H9 (cell line): Measurements from ENCODE around the gene SELENOM. TPM values are rescaled to one million over a fixed set of nuclear protein-coding genes. Genes with fewer than 3 reads are reported as not detected.

Experiments
- DNase-seq: peaks from one replicate; pipeline ENCODE4 v3.0.0-alpha.2; 2017
- H2AFZ ChIP-seq: one replicate; pipeline ENCODE4 v1.6.1; 2013; ENCODE audit warnings: mild to moderate bottlenecking, low read length, control low read depth, moderate library complexity
- H2AK5ac ChIP-seq: 2 replicates; pipeline ENCODE4 v1.6.1; 2013; ENCODE audit warnings: low read length, control low read depth, mixed read lengths; ENCODE audit not compliant: insufficient read length
- H2BK120ac ChIP-seq: one replicate; pipeline ENCODE4 v1.6.1; 2013; ENCODE audit warnings: low read depth, mild to moderate bottlenecking, low read length, control low read depth, inconsistent platforms; ENCODE audit not compliant: poor library complexity, severe bottlenecking
- H2BK12ac ChIP-seq: 2 replicates; pipeline ENCODE4 v1.6.1; 2013; ENCODE audit warnings: low read length, control low read depth, mixed read lengths, low read depth; ENCODE audit not compliant: insufficient read length
- H2BK15ac ChIP-seq: 2 replicates; pipeline ENCODE4 v1.6.1; 2013; ENCODE audit warnings: low read depth, low read length, control low read depth
- H2BK20ac ChIP-seq: one replicate; pipeline ENCODE4 v1.6.1; 2013; ENCODE audit warnings: low read depth, mild to moderate bottlenecking, low read length, control low read depth, inconsistent platforms; ENCODE audit not compliant: poor library complexity, severe bottlenecking
- H2BK5ac ChIP-seq: 2 replicates; pipeline ENCODE4 v1.6.1; 2013; ENCODE audit warnings: low read length, control low read depth, mixed read lengths; ENCODE audit not compliant: insufficient read length
- H3K14ac ChIP-seq: 2 replicates; pipeline ENCODE4 v1.6.1; 2013; ENCODE audit warnings: low read length, control low read depth; ENCODE audit not compliant: insufficient read depth
- H3K18ac ChIP-seq: 2 replicates; pipeline ENCODE4 v1.6.1; 2013; ENCODE audit warnings: low read depth, mild to moderate bottlenecking, mixed read lengths, low read length, control low read depth; ENCODE audit not compliant: insufficient read length
- H3K23ac ChIP-seq: 2 replicates; pipeline ENCODE4 v1.6.1; 2013; ENCODE audit warnings: low read length, control low read depth, mixed read lengths, low read depth; ENCODE audit not compliant: insufficient read length
- H3K23me2 ChIP-seq: 2 replicates; pipeline ENCODE4 v1.6.1; 2013; ENCODE audit warnings: low read depth, mild to moderate bottlenecking, mixed read lengths, low read length, control low read depth; ENCODE audit not compliant: insufficient read length, poor library complexity, severe bottlenecking
- H3K27ac ChIP-seq: 2 replicates; pipeline ENCODE4 v1.5.1; 2013; ENCODE audit warnings: low read length, control low read depth, mixed read lengths, low read depth; ENCODE audit not compliant: insufficient read length
- H3K27me3 ChIP-seq: 2 replicates; pipeline ENCODE4 v1.6.1; 2013; ENCODE audit warnings: low read length, control low read depth, inconsistent platforms; ENCODE audit not compliant: insufficient read depth
- H3K4ac ChIP-seq: 2 replicates; pipeline ENCODE4 v1.6.1; 2013; ENCODE audit warnings: low read depth, mild to moderate bottlenecking, control low read depth, inconsistent platforms, low read length, moderate library complexity
- H3K4me1 ChIP-seq: 2 replicates; pipeline ENCODE4 v1.6.1; 2013; ENCODE audit warnings: low read length, control low read depth, inconsistent platforms; ENCODE audit not compliant: insufficient read depth
- H3K4me2 ChIP-seq: 2 replicates; pipeline ENCODE4 v1.6.1; 2013; ENCODE audit warnings: low read length, control low read depth, mixed read lengths; ENCODE audit not compliant: insufficient read length, insufficient read depth
- H3K56ac ChIP-seq: 2 replicates; pipeline ENCODE4 v1.6.1; 2013; ENCODE audit warnings: low read depth, mild to moderate bottlenecking, mixed read lengths, low read length, control low read depth; ENCODE audit not compliant: insufficient read length
- H3K79me1 ChIP-seq: 2 replicates; pipeline ENCODE4 v1.6.1; 2013; ENCODE audit warnings: low read depth, mild to moderate bottlenecking, moderate library complexity, low read length, control low read depth, inconsistent platforms; ENCODE audit not compliant: insufficient read depth, poor library complexity, severe bottlenecking
- H3K79me2 ChIP-seq: 2 replicates; pipeline ENCODE4 v1.6.1; 2013; ENCODE audit warnings: low read length, control low read depth, inconsistent platforms; ENCODE audit not compliant: insufficient read depth
- H3K9ac ChIP-seq: 2 replicates; pipeline ENCODE4 v1.6.1; 2013; ENCODE audit warnings: low read length, control low read depth, mixed read lengths; ENCODE audit not compliant: insufficient read length; ENCODE audit errors: extremely low read depth
- H3K9me3 ChIP-seq: one replicate; pipeline ENCODE4 v1.6.1; 2013; ENCODE audit warnings: low read depth, low read length, inconsistent platforms; ENCODE audit not compliant: control insufficient read depth
- H3T11ph ChIP-seq: one replicate; pipeline ENCODE4 v1.6.1; 2013; ENCODE audit warnings: mild to moderate bottlenecking, low read length, control low read depth, inconsistent platforms
- H4K20me1 ChIP-seq: one replicate; pipeline ENCODE4 v1.6.1; 2013; ENCODE audit not compliant: control insufficient read depth, insufficient read length, insufficient read depth
- H4K5ac ChIP-seq: 2 replicates; pipeline ENCODE4 v1.6.1; 2013; ENCODE audit warnings: low read depth, mild to moderate bottlenecking, mixed read lengths, low read length, control low read depth; ENCODE audit not compliant: insufficient read length
- H4K8ac ChIP-seq: replicated peaks from 2 replicates; pipeline ENCODE4 v1.6.1; 2013; ENCODE audit warnings: low read length, control low read depth, mixed read lengths, low read depth; ENCODE audit not compliant: insufficient read length
- H4K91ac ChIP-seq: 2 replicates; pipeline ENCODE4 v1.6.1; 2013; ENCODE audit warnings: low read depth, mild to moderate bottlenecking, moderate library complexity, mixed read lengths, low read length, control low read depth; ENCODE audit not compliant: insufficient read length
- H3K27ac Mint-ChIP-seq, 3 experiments: 2 replicates in 2 of 3; 3 replicates in 1 of 3; pipeline ENCODE4 v1.8.0; 2020 to 2021; ENCODE audit warnings: mixed read lengths in 3 of 3, mild to moderate bottlenecking in 1 of 3, moderate library complexity in 1 of 3
- H3K27me3 Mint-ChIP-seq: 2 replicates; pipeline ENCODE4 v1.8.0; 2021; ENCODE audit warnings: low read depth, mild to moderate bottlenecking, moderate library complexity, mixed read lengths
- H3K36me3 Mint-ChIP-seq, 3 experiments: 2 replicates in 2 of 3; 3 replicates in 1 of 3; pipeline ENCODE4 v1.8.0; 2020 to 2021; ENCODE audit warnings: low read depth in 3 of 3, mixed read lengths in 3 of 3; ENCODE audit not compliant: insufficient read depth in 1 of 3
- H3K4me1 Mint-ChIP-seq, 2 experiments: 2 replicates each; pipeline ENCODE4 v1.8.0; 2020; ENCODE audit warnings: mixed read lengths in 2 of 2
- H3K4me3 Mint-ChIP-seq, 2 experiments: 2 replicates in 1 of 2; 3 replicates in 1 of 2; pipeline ENCODE4 v1.8.0; 2020 to 2021; ENCODE audit warnings: mild to moderate bottlenecking in 2 of 2, mixed read lengths in 2 of 2, moderate library complexity in 1 of 2
- H3K9me3 Mint-ChIP-seq, 2 experiments: 2 replicates in 1 of 2; 3 replicates in 1 of 2; pipeline ENCODE4 v1.8.0; 2020; ENCODE audit warnings: mild to moderate bottlenecking in 2 of 2, mixed read lengths in 2 of 2, moderate library complexity in 1 of 2
- CTCF ChIP-seq: fragments of 200-600 bp; sonication (generic); conservative IDR thresholded peaks from 3 replicates; pipeline ENCODE4 v1.8.0; 2021; ENCODE audit warnings: antibody characterized with exemption, mild to moderate bottlenecking
- WGBS: extraction: QIAGEN DNeasy Blood & Tissue Kit; methylation state at CpG from one replicate; pipeline ENCODE4 v1.1.7; 2013; ENCODE audit warnings: missing lambda C conversion rate, low lambda C conversion rate, mixed read lengths; ENCODE audit not compliant: insufficient read length; ENCODE audit errors: extremely low coverage; 5-methylcytosine and 5-hydroxymethylcytosine counted together
- total RNA-seq: library from RNA; stranded (reverse); gene quantifications from 2 replicates; pipeline ENCODE4 v1.2.1, GENCODE V29; 2021

SELENOM gene
- total RNA-seq, 1 experiment from 2014 or later, result 18.6 TPM

- Histone ChIP-seq H4K20me1 (no peaks in the 10 kb centered on the region), H4K91ac (no peak overlapping the region), H3K23me2 (peaks cover 11% of the 10 kb centered on the region), H3K4me1 (peaks cover 7% of the 10 kb centered on the region; the same call in 1 of the 2 replicates), H3K79me1 (peaks cover 4% of the 10 kb centered on the region), H3K27me3 (no peaks in the 10 kb centered on the region), H3K4ac (no peak overlapping the region), H3K14ac (no peak overlapping the region), H2BK5ac (no peak overlapping the region), H3T11ph (no peak overlapping the region), H3K4me2 (no peak overlapping the region), H3K79me2 (peaks cover 10% of the 10 kb centered on the region; the same call in 1 of the 2 replicates), H3K9me3 (peaks cover 5% of the 10 kb centered on the region), H4K5ac (no peak overlapping the region), H2BK15ac (no peak overlapping the region), H4K8ac (no peak overlapping the region), H3K23ac (no peak overlapping the region), H3K18ac (no peak overlapping the region), H2AK5ac (no peak overlapping the region), H2BK120ac (no peak overlapping the region), H3K56ac (no peak overlapping the region), H3K27ac (no peak overlapping the region), H3K9ac (no peak overlapping the region), H2AFZ (no peak overlapping the region), H2BK20ac (no peak overlapping the region), H2BK12ac (no peak overlapping the region)
- peaks cover 15 to 20% of the 10 kb centered on the region in 2 experiments for H3K4me1 Mint-ChIP-seq
- peaks cover 14% of the 10 kb centered on the region for H3K27me3 Mint-ChIP-seq
- H3K27ac Mint-ChIP-seq, result peak overlapping the region in 2 of 3 experiments; percentile 26 to 71; a peak in 2 of 7 replicates
- no peak for TF ChIP-seq CTCF
- no peak overlapping the region for H3K4me3 Mint-ChIP-seq
- DNase-seq, result peak; percentile 19
- H3K36me3 Mint-ChIP-seq, result peaks cover 0 to 13% (median 13%) of the 10 kb centered on the region in 3 experiments; a peak in 5 of 7 replicates
- no CpG with 5 or more reads among the region's 3 CpGs for WGBS
- H3K9me3 Mint-ChIP-seq, result peaks cover 24 to 29% of the 10 kb centered on the region in 2 experiments
Observed at GRCh38 chr22:31143038-31143437, 35.7 kb upstream of the SELENOM start.
